Adrenal gland (tissue), 12 donors: ENCODE results near the gene CILP. TPM values are rescaled to one million over a fixed set of nuclear protein-coding genes. Genes with fewer than 3 reads are reported as not detected.

ENCODE experiments used
- DNase-seq, 7 donors: peaks; one replicate each; pipeline ENCODE4 v3.0.0-alpha.2; 2019 to 2020
- H3K27ac ChIP-seq, 5 donors: fragments of 200-600 bp; sonication (generic) in 4 of 5; 1 replicate in 3 of 5; 2 replicates in 2 of 5; pipeline versions ENCODE4 v1.5.1 to v1.8.0; 2016 to 2020; ENCODE audit warnings: mild to moderate bottlenecking in 1 of 5
- H3K27me3 ChIP-seq: fragments of 200-600 bp; 2 replicates; pipeline ENCODE4 v1.8.0; 2021
- H3K36me3 ChIP-seq, 2 donors: fragments of 200-600 bp; replicated peaks in 1 of 2; 1 replicate in 1 of 2; 2 replicates in 1 of 2; pipeline versions ENCODE4 v1.5.1 to v1.8.0; 2018 to 2022
- H3K4me1 ChIP-seq, 2 donors: fragments of 200-600 bp; replicated peaks in 1 of 2; 1 replicate in 1 of 2; 2 replicates in 1 of 2; pipeline versions ENCODE4 v1.5.1 to v1.8.0; 2018 to 2021
- H3K4me3 ChIP-seq, 4 donors: fragments of 200-600 bp; sonication (generic) in 3 of 4; one replicate each; pipeline ENCODE4 v1.5.1; 2016 to 2018
- H3K9me3 ChIP-seq, 3 donors: fragments of 200-600 bp; sonication (generic) in 1 of 3; replicated peaks in 1 of 3; 1 replicate in 2 of 3; 2 replicates in 1 of 3; pipeline versions ENCODE4 v1.5.1 to v1.8.0; 2016 to 2021
- POLR2A ChIP-seq, 2 donors: fragments of 450-650 bp; IDR thresholded peaks; one replicate each; pipeline ENCODE4 v1.6.1; 2017; ENCODE audit warnings: antibody characterized with exemption in 2 of 2, mild to moderate bottlenecking in 2 of 2, moderate library complexity in 1 of 2
- WGBS, 4 donors: extraction: QIAGEN DNeasy Blood & Tissue Kit in 2 of 4; methylation state at CpG; one replicate each; pipeline versions ENCODE4 v1.1.5 to v1.1.7; 2013 to 2017; 5-methylcytosine and 5-hydroxymethylcytosine counted together
- intact Hi-C, 2 donors: fragments of 100-400 bp; cut with DNase I; formaldehyde crosslinking; loops; one replicate each; pipeline versions ENCODE4 v1.14.1 to v1.15.0; 2022 to 2023
- polyA plus RNA-seq, 3 donors: library from polyadenylated mRNA; stranded (reverse); fragments of 200-250 nt in 2 of 3; fragments of 350-450 nt in 1 of 3; fragmentation: Illumina TruSeq in 1 of 3; extraction: RNeasy Lipid Tissue Mini Kit (QIAGEN cat#74804) in 1 of 3; gene quantifications; one replicate each; pipeline ENCODE4 v1.2.3, GENCODE V29; 2013 to 2014
- small RNA-seq, 2 donors: library from RNA; depleted of rRNA; stranded (forward); fragments of <200 nt; gene quantifications; one replicate each; pipeline ENCODE3, GENCODE V24; 2016
- total RNA-seq, 9 donors: library from RNA; depleted of rRNA in 4 of 9; stranded (reverse); fragments of >200 nt in 4 of 9; fragments of 120-200 nt in 1 of 9; fragmentation: NEBNext Ultra II Directional in 1 of 9; extraction: Animal tissue kit (Norgen Biotek cat#: 25700) in 1 of 9; gene quantifications; one replicate each; pipeline versions ENCODE4 v1.1.0 to v1.2.4, GENCODE V29; 2013 to 2023
- TF ChIP-seq, protein P1 (sequence below), 6 experiments: fragments of 450-650 bp in 4 of 6; fragments of 200-600 bp in 2 of 6; sonication (generic) in 1 of 6; IDR thresholded peaks; 1 replicate in 5 of 6; 2 replicates in 1 of 6; pipeline versions ENCODE4 v1.5.1 to v1.8.0; 2016 to 2021; ENCODE audit warnings: antibody characterized with exemption in 6 of 6, mild to moderate bottlenecking in 2 of 6, moderate library complexity in 1 of 6
- donor health status: healthy with polysubstance abuse.
- donor health status: Bipolar disorder and iron deficiency.
- donor health status: DM: yes; HTN: yes; CAD: no.
- donor health status: DM: no; HTN: no; CAD: no.
- donor health status: DM: no; HTN: no; CAD: no.
- donor health status: DM: yes; HTN: yes; CAD: no.

CILP gene
- total and polyA plus RNA-seq, 12 donors, result 0.39 to 2.7 (median 0.96) TPM

DNA sequence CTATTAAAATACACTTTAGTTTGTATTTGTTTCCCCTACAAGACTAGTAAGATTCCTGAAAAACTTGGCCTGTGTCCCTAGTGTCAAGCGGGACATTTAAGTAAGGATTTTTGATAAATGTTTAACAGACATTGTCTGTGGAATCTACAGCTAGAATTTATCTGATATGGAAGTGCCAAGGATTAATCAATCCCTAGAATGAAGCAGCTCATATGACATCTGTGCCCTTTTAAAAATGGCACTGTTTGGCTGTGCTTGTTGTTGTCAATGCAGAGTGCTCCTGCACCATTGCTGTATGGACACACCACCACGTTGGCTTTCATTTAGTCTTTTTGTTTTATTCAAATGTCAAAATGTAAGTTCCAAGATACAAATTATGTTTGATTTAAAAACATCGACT lies 63.4 kb downstream of the CILP start:
- Histone ChIP-seq H3K27me3 (no peaks in the 10 kb centered on the region), H3K27ac (no peak overlapping the region), H3K36me3 (peaks cover 0 to 38% of the 10 kb centered on the region in 2 donors), H3K4me1 (no peaks in the 10 kb centered on the region), H3K4me3 (no peak overlapping the region), H3K9me3 (no peaks in the 10 kb centered on the region)
- intact Hi-C loops, result no loop called here
- TF ChIP-seq POLR2A (IDR thresholded peaks at IDR 0.05), result no peak
- TF ChIP-seq, protein P1, sequence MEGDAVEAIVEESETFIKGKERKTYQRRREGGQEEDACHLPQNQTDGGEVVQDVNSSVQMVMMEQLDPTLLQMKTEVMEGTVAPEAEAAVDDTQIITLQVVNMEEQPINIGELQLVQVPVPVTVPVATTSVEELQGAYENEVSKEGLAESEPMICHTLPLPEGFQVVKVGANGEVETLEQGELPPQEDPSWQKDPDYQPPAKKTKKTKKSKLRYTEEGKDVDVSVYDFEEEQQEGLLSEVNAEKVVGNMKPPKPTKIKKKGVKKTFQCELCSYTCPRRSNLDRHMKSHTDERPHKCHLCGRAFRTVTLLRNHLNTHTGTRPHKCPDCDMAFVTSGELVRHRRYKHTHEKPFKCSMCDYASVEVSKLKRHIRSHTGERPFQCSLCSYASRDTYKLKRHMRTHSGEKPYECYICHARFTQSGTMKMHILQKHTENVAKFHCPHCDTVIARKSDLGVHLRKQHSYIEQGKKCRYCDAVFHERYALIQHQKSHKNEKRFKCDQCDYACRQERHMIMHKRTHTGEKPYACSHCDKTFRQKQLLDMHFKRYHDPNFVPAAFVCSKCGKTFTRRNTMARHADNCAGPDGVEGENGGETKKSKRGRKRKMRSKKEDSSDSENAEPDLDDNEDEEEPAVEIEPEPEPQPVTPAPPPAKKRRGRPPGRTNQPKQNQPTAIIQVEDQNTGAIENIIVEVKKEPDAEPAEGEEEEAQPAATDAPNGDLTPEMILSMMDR (IDR thresholded peaks at IDR 0.05), result no peak
- WGBS, 4 donors, result 71 to 85% (median 80%) methylated on average over 3 of the region's 3 CpGs
- DNase-seq, result no peak

DNA sequence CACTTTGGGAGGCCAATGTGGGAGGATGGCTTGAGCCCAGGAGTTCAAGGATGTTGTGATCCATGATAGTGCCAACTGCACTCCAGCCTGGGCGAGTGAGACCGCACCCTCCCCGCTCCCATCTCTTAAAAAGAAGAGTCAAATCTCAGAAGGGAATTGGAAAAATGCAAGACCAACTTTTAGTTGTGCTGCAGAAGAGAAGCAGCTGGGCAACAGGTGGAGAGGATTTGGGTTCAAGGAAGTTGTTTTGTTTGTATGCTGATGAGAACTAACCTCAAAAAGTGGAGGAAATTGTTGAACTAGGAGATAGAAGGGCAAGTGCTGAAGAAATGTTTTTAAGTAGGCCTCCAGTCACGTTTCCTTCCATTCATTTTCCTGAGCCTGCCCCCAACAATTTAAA lies 64.8 kb downstream of the CILP start:
- Histone ChIP-seq H3K36me3 (peaks cover 0 to 24% of the 10 kb centered on the region in 2 donors), H3K4me3 (no peak overlapping the region)

More for the DNA sequence above, 64.8 kb downstream of the CILP start:
- H3K27me3 ChIP-seq, result no peaks in the 10 kb centered on the region
- intact Hi-C loops, result no loop called here
- H3K27ac ChIP-seq, result no peak overlapping the region
- H3K4me1 ChIP-seq, result no peaks in the 10 kb centered on the region
- H3K9me3 ChIP-seq, result no peaks in the 10 kb centered on the region
- no peak for DNase-seq
- no peak for TF ChIP-seq POLR2A (IDR thresholded peaks at IDR 0.05)
- TF ChIP-seq, protein P1 (IDR thresholded peaks at IDR 0.05), result no peak
- WGBS, 4 donors, result 74 to 89% (median 85%) methylated on average over 4 of the region's 4 CpGs

Small RNA genes within 50 kb of the gene (small RNA-seq; reads per million reads assigned to genes)
- gene AC068213.1, result 0 reads per million in 2 donors
- 0 reads per million in 2 donors for gene RNU6-686P

Other genes starting within 250 kb of the CILP start
- gene SPG21, start 221.6 kb downstream of the CILP start, total RNA-seq, result 100 to 1,000 TPM in 3 of 9 donors, 10 to 100 TPM in 6; 67.7 to 121 (median 93.4) TPM
- 10 to 100 TPM; 51.1 to 89.5 (median 58.4) TPM for gene SPG21, start 221.6 kb downstream of the CILP start, polyA plus RNA-seq
- gene MTFMT, start 181.8 kb downstream of the CILP start, total RNA-seq, result 10 to 100 TPM; 14.8 to 42.8 (median 17.8) TPM
- 10 to 100 TPM in 1 of 3 donors, 1 to 10 TPM in 2; 5.2 to 11.2 (median 6.4) TPM for gene MTFMT, start 181.8 kb downstream of the CILP start, polyA plus RNA-seq
- 1 to 10 TPM in 1 of 9 donors, under 1 TPM in 5, not detected in 3; 0.32 to 2.6 (median 0.62) TPM for gene SLC51B, start 166.1 kb downstream of the CILP start, total RNA-seq
- gene SLC51B, start 166.1 kb downstream of the CILP start, polyA plus RNA-seq, result 1 to 10 TPM in 2 of 3 donors, under 1 TPM in 1; 0.40 to 3.1 (median 1.5) TPM
- 1 to 10 TPM; 1.3 to 9.2 (median 2.7) TPM for gene RASL12, start 143.5 kb downstream of the CILP start, total RNA-seq
- gene RASL12, start 143.5 kb downstream of the CILP start, polyA plus RNA-seq, result 1 to 10 TPM; 1.4 to 7.0 (median 4.3) TPM
- not detected for gene KBTBD13, start 134.7 kb downstream of the CILP start, total RNA-seq
- gene KBTBD13, start 134.7 kb downstream of the CILP start, polyA plus RNA-seq, result not detected
- 1 to 10 TPM in 7 of 9 donors, under 1 TPM in 2; 0.48 to 5.6 (median 2.9) TPM for gene UBAP1L, start 96.3 kb downstream of the CILP start, total RNA-seq
- gene UBAP1L, start 96.3 kb downstream of the CILP start, polyA plus RNA-seq, result 10 to 100 TPM in 1 of 3 donors, 1 to 10 TPM in 2; 1.1 to 34.9 (median 5.7) TPM
- 100 to 1,000 TPM in 1 of 9 donors, 10 to 100 TPM in 8; 12.9 to 121 (median 21.2) TPM for gene PDCD7, start 77.7 kb downstream of the CILP start, total RNA-seq
- 10 to 100 TPM in 2 of 3 donors, 1 to 10 TPM in 1; 9.8 to 18.7 (median 17.3) TPM for gene PDCD7, start 77.7 kb downstream of the CILP start, polyA plus RNA-seq
- 10 to 100 TPM; 34.3 to 70.7 (median 50.1) TPM for gene CLPX, start 26.1 kb downstream of the CILP start, total RNA-seq
- 10 to 100 TPM; 10.4 to 69.1 (median 11.3) TPM for gene CLPX, start 26.1 kb downstream of the CILP start, polyA plus RNA-seq
- 10 to 100 TPM in 8 of 9 donors, 1 to 10 TPM in 1; 9.9 to 18.1 (median 15.0) TPM for gene PARP16, start 75.4 kb upstream of the CILP start, total RNA-seq
- gene PARP16, start 75.4 kb upstream of the CILP start, polyA plus RNA-seq, result 10 to 100 TPM in 1 of 3 donors, 1 to 10 TPM in 2; 7.8 to 15.3 (median 8.6) TPM
- 100 to 1,000 TPM in 1 of 9 donors, not detected in 8; 428 TPM for gene RNU5A-1, start 84.6 kb upstream of the CILP start, total RNA-seq
- not detected for gene RNU5A-1, start 84.6 kb upstream of the CILP start, polyA plus RNA-seq
- 1,000 to 10,000 TPM in 1 of 9 donors, 10 to 100 TPM in 2, not detected in 6; 27.3 to 1,349 (median 29.8) TPM for gene RNU5B-1, start 93.2 kb upstream of the CILP start, total RNA-seq
- gene RNU5B-1, start 93.2 kb upstream of the CILP start, polyA plus RNA-seq, result not detected
- gene IGDCC3, start 166.5 kb upstream of the CILP start, total RNA-seq, result under 1 TPM in 3 of 9 donors, not detected in 6; 0.27 to 0.39 (median 0.29) TPM
- under 1 TPM in 2 of 3 donors, not detected in 1; 0.13 to 0.32 TPM for gene IGDCC3, start 166.5 kb upstream of the CILP start, polyA plus RNA-seq
- 10 to 100 TPM in 7 of 9 donors, 1 to 10 TPM in 2; 4.7 to 27.2 (median 13.8) TPM for gene IGDCC4, start 211.5 kb upstream of the CILP start, total RNA-seq
- gene IGDCC4, start 211.5 kb upstream of the CILP start, polyA plus RNA-seq, result 10 to 100 TPM in 2 of 3 donors, 1 to 10 TPM in 1; 8.6 to 24.3 (median 11.4) TPM